ENCODE results near the gene GAS2L2. TPM values are rescaled to one million over a fixed set of nuclear protein-coding genes. Genes with fewer than 3 reads are reported as not detected.

The GAS2L2 gene
- total and polyA plus RNA-seq, 12 donors: 0.03 to 0.89 (median 0.14) TPM; not detected in 4

DNA sequence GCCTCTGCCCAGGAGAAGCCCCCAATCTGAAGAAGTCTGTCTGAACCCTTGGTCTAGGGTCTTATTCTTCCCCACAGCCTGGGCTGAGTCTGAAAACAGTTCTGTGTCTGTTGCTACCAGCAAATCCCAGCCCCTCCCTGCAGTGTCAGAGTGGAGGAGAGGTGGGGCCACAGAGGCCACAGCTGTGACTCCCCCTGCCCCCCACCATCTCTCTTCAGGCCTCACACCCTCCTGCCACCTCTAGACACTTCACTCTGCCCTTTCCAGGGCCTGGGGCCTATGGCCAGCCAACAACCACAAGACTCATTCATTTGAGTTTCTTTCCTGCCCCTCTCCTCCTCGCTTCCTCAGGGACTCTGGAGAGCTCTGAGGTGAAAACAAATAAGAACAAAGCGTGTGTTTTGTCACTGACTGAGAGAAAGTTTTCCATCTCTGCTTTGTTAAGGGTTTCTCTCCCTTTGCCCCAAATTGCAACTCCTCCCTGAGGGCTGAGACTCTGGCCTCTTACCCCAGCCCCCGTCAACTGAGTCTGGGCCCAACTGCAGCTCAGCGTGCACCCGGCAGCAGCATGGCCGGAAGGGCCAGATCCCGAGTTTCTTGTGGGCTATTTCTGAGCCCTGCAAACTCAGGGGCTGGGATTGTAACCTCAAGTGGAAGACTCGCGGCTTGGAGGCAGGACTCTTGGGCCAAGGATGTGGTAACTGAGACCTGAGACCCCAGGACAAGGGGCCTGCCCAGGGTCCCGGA, 20.8 kb upstream of the GAS2L2 start:
- Histone ChIP-seq H3K9me3 (no peaks in the 10 kb centered on the region), H3K27ac (peak overlapping the region in 4 of 10 donors; percentile 12 to 48 (median 20)), H3K36me3 (no peaks in the 10 kb centered on the region), H3K4me3 (no peak overlapping the region), H3K27me3 (no peaks in the 10 kb centered on the region), H3K4me1 (peaks cover 4 to 42% (median 21%) of the 10 kb centered on the region in 9 donors)
- TF ChIP-seq CTCF (IDR thresholded peaks at IDR 0.05): no peak
- ATAC-seq (peak in 6 of 8 donors; percentile 11 to 47 (median 22)), DNase-seq (no peak)
- whole genome bisulfite sequencing, 2 donors: 59 to 66% methylated on average over 10 of the region's 10 CpGs
- intact Hi-C loops (cut with DNase I): no loop called here

DNA sequence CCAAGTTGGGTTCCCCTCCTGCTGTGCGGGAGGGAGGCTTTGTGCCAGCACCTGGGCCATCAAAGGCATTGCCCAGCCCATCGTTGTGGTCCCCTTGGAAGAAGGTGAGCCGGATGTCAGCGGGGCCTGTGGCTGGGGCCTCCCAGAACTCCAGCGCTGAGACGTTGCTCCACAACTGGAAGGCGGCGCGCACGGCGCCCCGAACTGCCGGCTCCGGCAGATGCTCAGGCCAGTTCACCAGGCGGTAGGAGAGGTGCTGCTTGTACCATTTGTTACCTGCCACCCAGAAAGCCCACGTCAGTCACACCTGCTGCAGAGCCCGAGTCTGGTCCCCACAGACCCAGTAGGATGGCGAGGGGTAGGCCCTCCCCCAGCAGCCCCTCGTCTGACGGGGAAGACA, 20.1 kb upstream of the GAS2L2 start:
- Histone ChIP-seq H3K36me3 (no peaks in the 10 kb centered on the region), H3K27ac (peak overlapping the region in 2 of 10 donors; percentile 15 to 24), H3K4me3 (no peak overlapping the region), H3K4me1 (peaks cover 4 to 36% (median 21%) of the 10 kb centered on the region in 9 donors), H3K27me3 (no peaks in the 10 kb centered on the region), H3K9me3 (no peaks in the 10 kb centered on the region)
- 91 to 92% methylated on average over 20 of the region's 20 CpGs for WGBS, 2 donors
- TF ChIP-seq CTCF (IDR thresholded peaks at IDR 0.05): no peak
- intact Hi-C loops (cut with DNase I): no loop called here
- DNase-seq: no peak
- no peak for ATAC-seq

GRCh38 chr17:35769895-35770486, 17.0 kb upstream of the GAS2L2 start:
- intact Hi-C loops (cut with DNase I): loop anchor here in 2 of 10 donors (5.0 to 10.0 kb wide), 2 partner anchors 32 to 595 kb away; no protein-coding TSS in a partner anchor
- no peaks in the 10 kb centered on the region for H3K36me3 ChIP-seq
- H3K4me1 ChIP-seq: peaks cover 4 to 34% (median 16%) of the 10 kb centered on the region in 9 donors
- no peaks in the 10 kb centered on the region for H3K9me3 ChIP-seq
- peak in 2 of 9 donors; percentile 21 to 23 for TF ChIP-seq CTCF (IDR thresholded peaks at IDR 0.05)
- H3K4me3 ChIP-seq: no peak overlapping the region
- DNase-seq (no peak), ATAC-seq (no peak)
- H3K27me3 ChIP-seq: peaks cover 0 to 3% (median 0%) of the 10 kb centered on the region in 7 donors
- 93 to 94% methylated on average over 48 of the region's 48 CpGs for WGBS, 2 donors
- no peak overlapping the region for H3K27ac ChIP-seq

GRCh38 chr17:35768797-35769196, 15.8 kb upstream of the GAS2L2 start:
- Histone ChIP-seq H3K4me1 (peaks cover 2 to 34% (median 11%) of the 10 kb centered on the region in 9 donors), H3K27me3 (peaks cover 0 to 10% (median 0%) of the 10 kb centered on the region in 7 donors), H3K9me3 (no peaks in the 10 kb centered on the region), H3K27ac (no peak overlapping the region), H3K36me3 (no peaks in the 10 kb centered on the region), H3K4me3 (no peak overlapping the region)
- no peak for DNase-seq
- WGBS, 2 donors: 91 to 95% methylated on average over 2 of the region's 2 CpGs
- intact Hi-C loops (cut with DNase I): loop anchor here in 2 of 10 donors (5.0 to 10.0 kb wide), 2 partner anchors 34 to 594 kb away; no protein-coding TSS in a partner anchor
- no peak for TF ChIP-seq CTCF (IDR thresholded peaks at IDR 0.05)
- ATAC-seq: no peak
